AG04449 (cell line): ENCODE results near the gene LRP8.

ENCODE experiments used
- CTCF ChIA-PET: fragments of 350-600 bp; formaldehyde crosslinking; extraction: SDS; loops from one replicate; lab custom pipeline; 2021; ENCODE audit warnings: antibody characterized with exemption; lab: Yijun Ruan, JAX
- POLR2A ChIA-PET: fragments of 400-600, 350-600 bp; formaldehyde crosslinking; extraction: SDS; loops from one replicate; lab custom pipeline; 2020; ENCODE audit warnings: antibody characterized with exemption, inconsistent platforms; lab: Yijun Ruan, JAX
- DNase-seq: peaks from one replicate; pipeline ENCODE4 v3.0.0-alpha.2; 2010; ENCODE audit warnings: low read depth, low spot score
- H3K4me3 ChIP-seq: 2 replicates; pipeline ENCODE4 v1.5.1; 2011; ENCODE audit warnings: low read depth, mild to moderate bottlenecking, control low read depth, low read length
- TF ChIP-seq, protein P1 (sequence below): IDR thresholded peaks from one replicate; pipeline ENCODE4 v1.5.1; 2011; ENCODE audit warnings: mild to moderate bottlenecking, moderate library complexity, low read length, control low read depth, inconsistent platforms; ENCODE audit not compliant: insufficient read depth; ENCODE audit errors: missing control alignments

The LRP8 gene

DNA sequence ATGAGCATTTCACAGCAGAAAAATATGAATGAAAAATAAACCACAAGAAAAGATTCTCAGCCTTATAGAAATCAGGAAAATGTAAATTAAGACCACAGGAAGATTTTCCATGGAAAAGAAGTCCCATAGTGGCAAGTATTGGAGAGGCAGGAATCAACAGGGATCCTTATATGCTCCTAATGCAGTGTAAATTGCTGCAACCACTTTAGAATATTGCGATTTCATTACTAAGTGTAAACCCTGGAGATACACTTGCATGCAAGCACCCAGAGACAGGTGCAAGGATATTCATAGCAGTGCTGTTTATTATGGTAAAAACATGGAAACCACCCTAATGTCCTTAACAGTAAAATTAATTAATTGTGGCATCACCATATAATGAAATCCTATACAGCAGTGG is 10.6 kb upstream of the LRP8 start:
- no peak for DNase-seq
- no peak overlapping the region for H3K4me3 ChIP-seq
- ChIA-PET CTCF (no interaction called here), POLR2A (no interaction called here)
- TF ChIP-seq, protein P1, sequence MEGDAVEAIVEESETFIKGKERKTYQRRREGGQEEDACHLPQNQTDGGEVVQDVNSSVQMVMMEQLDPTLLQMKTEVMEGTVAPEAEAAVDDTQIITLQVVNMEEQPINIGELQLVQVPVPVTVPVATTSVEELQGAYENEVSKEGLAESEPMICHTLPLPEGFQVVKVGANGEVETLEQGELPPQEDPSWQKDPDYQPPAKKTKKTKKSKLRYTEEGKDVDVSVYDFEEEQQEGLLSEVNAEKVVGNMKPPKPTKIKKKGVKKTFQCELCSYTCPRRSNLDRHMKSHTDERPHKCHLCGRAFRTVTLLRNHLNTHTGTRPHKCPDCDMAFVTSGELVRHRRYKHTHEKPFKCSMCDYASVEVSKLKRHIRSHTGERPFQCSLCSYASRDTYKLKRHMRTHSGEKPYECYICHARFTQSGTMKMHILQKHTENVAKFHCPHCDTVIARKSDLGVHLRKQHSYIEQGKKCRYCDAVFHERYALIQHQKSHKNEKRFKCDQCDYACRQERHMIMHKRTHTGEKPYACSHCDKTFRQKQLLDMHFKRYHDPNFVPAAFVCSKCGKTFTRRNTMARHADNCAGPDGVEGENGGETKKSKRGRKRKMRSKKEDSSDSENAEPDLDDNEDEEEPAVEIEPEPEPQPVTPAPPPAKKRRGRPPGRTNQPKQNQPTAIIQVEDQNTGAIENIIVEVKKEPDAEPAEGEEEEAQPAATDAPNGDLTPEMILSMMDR: no peak

DNA sequence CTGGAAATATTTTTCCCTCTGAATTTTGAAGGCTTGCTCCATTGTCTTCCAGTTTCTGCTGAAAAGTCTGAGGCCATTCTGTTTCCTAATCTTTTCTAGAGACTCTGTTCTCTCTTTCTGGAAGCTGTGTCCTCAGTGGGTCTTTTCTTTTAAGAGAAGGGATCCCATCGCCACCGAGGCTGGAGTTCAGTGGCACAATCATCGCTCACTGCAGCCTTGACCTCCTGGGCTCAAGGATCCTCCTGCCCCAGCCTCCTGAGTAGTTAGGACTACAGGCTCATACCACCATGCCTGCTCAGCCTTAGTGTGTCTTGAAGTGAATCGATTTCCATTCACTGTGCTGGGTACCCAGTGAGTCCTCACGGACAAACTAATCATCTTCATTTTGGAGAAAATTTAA is 9.6 kb upstream of the LRP8 start:
- TF ChIP-seq, protein P1: no peak
- DNase-seq: no peak
- ChIA-PET CTCF (no interaction called here), POLR2A (no interaction called here)
- H3K4me3 ChIP-seq: no peak overlapping the region

DNA sequence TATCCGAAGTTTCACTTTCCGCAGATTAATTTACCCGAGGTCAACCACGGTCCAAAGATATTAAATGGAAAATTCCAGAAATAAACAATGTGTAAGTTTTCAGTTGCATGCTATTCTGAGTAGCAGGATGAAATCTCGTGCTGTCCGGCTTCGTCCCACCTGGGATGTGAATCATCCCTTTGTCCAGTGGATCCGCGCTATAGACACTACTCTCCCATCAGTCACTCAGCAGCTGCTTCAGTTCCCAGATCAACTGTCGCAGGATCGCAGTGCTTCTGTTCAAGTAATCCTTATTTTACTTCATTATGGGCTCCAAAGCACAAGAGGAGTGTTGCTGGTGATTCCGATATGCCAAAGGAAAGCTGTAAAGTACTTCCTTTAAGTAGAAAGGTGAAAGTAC is 8.3 kb upstream of the LRP8 start:
- TF ChIP-seq, protein P1: no peak
- DNase-seq: no peak
- POLR2A ChIA-PET: no interaction called here
- CTCF ChIA-PET: no interaction called here
- no peak overlapping the region for H3K4me3 ChIP-seq

DNA sequence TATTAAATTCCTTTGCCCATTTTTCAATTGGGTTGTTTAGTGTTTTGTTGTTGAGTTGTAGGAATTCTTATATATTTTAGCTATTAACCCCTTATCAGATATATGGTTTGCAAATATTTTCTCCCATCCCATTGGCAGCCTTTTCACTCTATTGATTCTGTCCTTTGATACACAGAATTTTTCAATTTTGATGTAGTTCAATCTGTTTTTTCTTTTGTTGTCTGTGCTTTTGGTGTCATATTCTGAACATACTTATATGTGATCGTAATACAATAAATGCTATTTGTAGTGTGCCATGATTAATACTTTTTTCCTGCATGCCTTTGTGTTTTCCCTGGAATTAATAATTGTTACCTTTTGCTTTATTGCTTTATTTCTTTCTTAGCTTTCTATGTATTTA is 7.8 kb upstream of the LRP8 start:
- H3K4me3 ChIP-seq: no peak overlapping the region
- ChIA-PET POLR2A (no interaction called here), CTCF (no interaction called here)
- TF ChIP-seq, protein P1: no peak
- DNase-seq: no peak

DNA sequence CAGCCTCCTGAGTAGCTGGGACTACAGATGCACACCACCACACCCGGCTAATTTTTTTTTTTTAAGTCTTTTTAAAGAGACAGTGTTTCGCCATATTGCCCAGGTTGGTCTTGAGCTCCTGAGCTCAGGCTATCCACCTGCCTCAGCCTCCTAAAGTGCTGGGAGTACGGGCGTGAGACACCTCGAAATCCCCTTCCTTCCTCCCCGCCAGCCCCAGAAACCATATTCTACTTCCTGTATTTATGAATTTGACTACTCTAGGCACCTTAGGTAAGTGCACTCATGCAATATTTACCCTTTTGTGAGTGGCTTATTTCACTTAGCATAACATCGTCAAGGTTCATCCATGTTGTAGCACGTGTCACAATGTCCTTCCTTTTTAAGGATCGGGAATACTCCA is 6.9 kb upstream of the LRP8 start:
- no peak overlapping the region for H3K4me3 ChIP-seq
- POLR2A ChIA-PET: no interaction called here
- no peak for DNase-seq
- CTCF ChIA-PET: no interaction called here
- TF ChIP-seq, protein P1: no peak

DNA sequence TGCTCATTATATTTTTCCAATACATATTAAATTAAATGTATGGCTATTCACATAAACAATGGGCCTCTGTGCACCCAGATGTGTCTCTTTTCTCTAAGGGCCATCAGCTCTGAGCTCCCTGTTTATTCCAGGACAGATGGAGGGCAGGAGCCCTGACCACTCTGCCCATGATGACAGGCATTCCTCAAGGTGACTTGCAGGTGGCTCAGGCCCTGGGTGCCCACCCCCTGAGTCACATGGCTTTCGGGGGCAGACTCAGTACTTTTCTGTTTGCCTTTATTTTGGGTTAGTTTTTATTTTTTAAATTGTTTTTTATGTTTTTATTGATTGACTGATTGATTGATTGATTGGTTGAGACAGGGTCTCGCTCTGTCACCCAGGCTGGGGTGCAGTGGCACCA is 6.4 kb upstream of the LRP8 start:
- no peak for DNase-seq
- POLR2A ChIA-PET: no interaction called here
- TF ChIP-seq, protein P1: no peak
- no peak overlapping the region for H3K4me3 ChIP-seq
- CTCF ChIA-PET: no interaction called here

DNA sequence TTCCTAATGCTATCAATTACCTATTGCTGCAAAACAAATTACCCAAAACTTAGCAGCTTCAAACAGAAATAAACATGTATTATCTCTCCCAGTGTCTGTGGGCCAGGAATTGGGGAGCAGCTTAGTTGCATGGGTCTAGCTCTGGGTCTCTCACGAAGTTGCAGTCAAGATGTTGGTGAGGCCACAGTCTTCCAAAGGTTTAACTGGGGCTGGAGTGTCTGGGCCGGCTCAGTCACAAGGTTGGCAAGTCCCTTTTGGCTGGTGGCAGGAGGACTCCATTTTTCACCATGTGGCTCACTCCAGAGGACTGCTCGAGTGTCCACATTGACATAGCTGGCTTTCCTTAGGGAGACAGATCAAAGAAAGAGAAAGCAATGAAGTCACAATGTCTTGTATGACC is 5.0 kb upstream of the LRP8 start:
- CTCF ChIA-PET: no interaction called here
- H3K4me3 ChIP-seq: no peak overlapping the region
- POLR2A ChIA-PET: interaction anchor here (0.6 kb wide), 1 partner anchor 80 kb away, joined by 3 read pairs; no protein-coding TSS in a partner anchor
- no peak for DNase-seq
- TF ChIP-seq, protein P1: no peak
